MM.1S (cell line): Measurements from ENCODE around the gene CRACDL.

ENCODE experiments used
- DNase-seq: peaks from one replicate; pipeline ENCODE4 v3.0.0-alpha.2; 2015
- H2AFZ ChIP-seq: fragments of 300-600 bp; sonication (generic); 2 replicates; pipeline ENCODE4 v1.6.0; 2016; ENCODE audit warnings: antibody characterized with exemption, low read length
- H3F3A ChIP-seq: fragments of 300-600 bp; sonication (generic); 2 replicates; pipeline ENCODE4 v1.6.1; 2016; ENCODE audit warnings: mild to moderate bottlenecking, antibody characterized with exemption, low read length, moderate library complexity, mixed read lengths; ENCODE audit not compliant: insufficient read depth
- H3K27ac ChIP-seq: fragments of 300-600 bp; sonication (generic); 2 replicates; pipeline ENCODE4 v1.5.1; 2016; ENCODE audit warnings: mild to moderate bottlenecking, low read length
- H3K27me3 ChIP-seq: fragments of 300-600 bp; sonication (generic); replicated peaks from 2 replicates; pipeline ENCODE4 v1.6.0; 2016; ENCODE audit warnings: low read length; ENCODE audit not compliant: insufficient read depth
- H3K36me3 ChIP-seq: fragments of 300-600 bp; sonication (generic); replicated peaks from 2 replicates; pipeline ENCODE4 v1.6.1; 2016; ENCODE audit warnings: mild to moderate bottlenecking, low read length, mixed read lengths; ENCODE audit not compliant: insufficient read depth
- H3K4me1 ChIP-seq: fragments of 300-600 bp; sonication (generic); 2 replicates; pipeline ENCODE4 v1.6.1; 2016; ENCODE audit warnings: low read length, mixed read lengths
- H3K4me2 ChIP-seq: fragments of 300-600 bp; sonication (generic); 2 replicates; pipeline ENCODE4 v1.6.0; 2016; ENCODE audit warnings: low read depth, low read length
- H3K4me3 ChIP-seq: fragments of 300-600 bp; sonication (generic); 2 replicates; pipeline ENCODE4 v1.5.1; 2016; ENCODE audit warnings: low read length, mixed read lengths
- H3K79me2 ChIP-seq: fragments of 300-600 bp; sonication (generic); 2 replicates; pipeline ENCODE4 v1.6.1; 2016; ENCODE audit warnings: mixed run types, low read length, mixed read lengths
- H3K9ac ChIP-seq: fragments of 300-600 bp; sonication (generic); 2 replicates; pipeline ENCODE4 v1.6.1; 2016; ENCODE audit warnings: low read length, mixed read lengths
- H3K9me2 ChIP-seq: fragments of 300-600 bp; sonication (generic); replicated peaks from 2 replicates; pipeline ENCODE4 v1.6.1; 2016; ENCODE audit warnings: mild to moderate bottlenecking, low read length, mixed read lengths; ENCODE audit not compliant: insufficient read depth
- H3K9me3 ChIP-seq: fragments of 300-600 bp; sonication (generic); replicated peaks from 2 replicates; pipeline ENCODE4 v1.6.1; 2016; ENCODE audit warnings: mild to moderate bottlenecking, low read length, mixed read lengths; ENCODE audit not compliant: insufficient read depth
- H4K20me1 ChIP-seq: fragments of 300-600 bp; sonication (generic); 2 replicates; pipeline ENCODE4 v1.6.1; 2016; ENCODE audit warnings: mild to moderate bottlenecking, low read length, moderate library complexity, mixed read lengths; ENCODE audit not compliant: insufficient read depth
- CTCF ChIP-seq: fragments of 300-600 bp; sonication (generic); IDR thresholded peaks from 2 replicates; pipeline ENCODE4 v1.5.1; 2016; ENCODE audit warnings: antibody characterized with exemption, low read length, mixed read lengths
- EZH2 ChIP-seq: fragments of 300-600 bp; sonication (generic); optimal IDR thresholded peaks from 2 replicates; pipeline ENCODE3; 2017; ENCODE audit warnings: low read depth, mild to moderate bottlenecking, antibody characterized with exemption, low read length, mixed read lengths
- EZH2phosphoT487 ChIP-seq: fragments of 300-600 bp; sonication (generic); IDR thresholded peaks from 2 replicates; pipeline ENCODE4 v1.6.1; 2018; ENCODE audit warnings: antibody characterized with exemption, low read length

The CRACDL gene

GRCh38 chr2:98748292-98749065 lies 187.5 kb downstream of the CRACDL start:
- Histone ChIP-seq H3K4me2 (no peak overlapping the region), H3K27me3 (no peaks in the 10 kb centered on the region), H3K4me1 (no peaks in the 10 kb centered on the region), H4K20me1 (no peaks in the 10 kb centered on the region), H3K9me2 (no peaks in the 10 kb centered on the region), H3K9me3 (no peaks in the 10 kb centered on the region), H3K27ac (no peak overlapping the region), H3K79me2 (no peaks in the 10 kb centered on the region), H2AFZ (no peak overlapping the region), H3K4me3 (no peak overlapping the region), H3F3A (no peaks in the 10 kb centered on the region), H3K36me3 (no peaks in the 10 kb centered on the region), H3K9ac (no peak overlapping the region)
- DNase-seq, result no peak
- TF ChIP-seq EZH2phosphoT487 (no peak), CTCF (no peak), EZH2 (no peak)

GRCh38 chr2:98747888-98748287 lies 188.1 kb downstream of the CRACDL start:
- no peak for DNase-seq
- no peaks in the 10 kb centered on the region for H3K9me3 ChIP-seq
- no peak overlapping the region for H3K4me3 ChIP-seq
- H2AFZ ChIP-seq, result no peak overlapping the region
- no peaks in the 10 kb centered on the region for H3K36me3 ChIP-seq
- H4K20me1 ChIP-seq, result no peaks in the 10 kb centered on the region
- no peaks in the 10 kb centered on the region for H3K9me2 ChIP-seq
- no peaks in the 10 kb centered on the region for H3K79me2 ChIP-seq
- no peaks in the 10 kb centered on the region for H3F3A ChIP-seq
- no peaks in the 10 kb centered on the region for H3K4me1 ChIP-seq
- no peak overlapping the region for H3K27ac ChIP-seq
- H3K27me3 ChIP-seq, result no peaks in the 10 kb centered on the region
- no peak for TF ChIP-seq EZH2phosphoT487
- no peak for TF ChIP-seq CTCF
- no peak for TF ChIP-seq EZH2
- no peak overlapping the region for H3K4me2 ChIP-seq
- no peak overlapping the region for H3K9ac ChIP-seq

GRCh38 chr2:98746426-98746825 lies 189.6 kb downstream of the CRACDL start:
- no peak for TF ChIP-seq EZH2phosphoT487
- no peak for TF ChIP-seq CTCF
- TF ChIP-seq EZH2, result no peak
- H2AFZ ChIP-seq, result no peak overlapping the region
- no peaks in the 10 kb centered on the region for H3F3A ChIP-seq
- no peaks in the 10 kb centered on the region for H3K9me2 ChIP-seq
- H3K9me3 ChIP-seq, result no peaks in the 10 kb centered on the region
- no peak overlapping the region for H3K9ac ChIP-seq
- H3K79me2 ChIP-seq, result no peaks in the 10 kb centered on the region
- no peaks in the 10 kb centered on the region for H3K4me1 ChIP-seq
- no peaks in the 10 kb centered on the region for H4K20me1 ChIP-seq
- H3K4me3 ChIP-seq, result no peak overlapping the region
- no peaks in the 10 kb centered on the region for H3K36me3 ChIP-seq
- DNase-seq, result no peak
- H3K27me3 ChIP-seq, result no peaks in the 10 kb centered on the region
- no peak overlapping the region for H3K4me2 ChIP-seq
- H3K27ac ChIP-seq, result no peak overlapping the region
